ENCODE results near the gene ERVH48-1. TPM values are rescaled to one million over a fixed set of nuclear protein-coding genes. Genes with fewer than 3 reads are reported as not detected.

ERVH48-1 gene
- total RNA-seq, 3 donors from 2014 or later, result not detected

- TF ChIP-seq POLR2AphosphoS5 (IDR thresholded peaks at IDR 0.05), result no peak
- TF ChIP-seq POLR2A (IDR thresholded peaks at IDR 0.05), result no peak
- no peak for TF ChIP-seq CTCF (IDR thresholded peaks at IDR 0.05)
- H3K27ac ChIP-seq, result no peak overlapping the region
- no peaks in the 10 kb centered on the region for H3K4me1 ChIP-seq
- H3K27me3 ChIP-seq, result no peaks in the 10 kb centered on the region
- H3K9me3 ChIP-seq, result no peaks in the 10 kb centered on the region
- H3K36me3 ChIP-seq, result peaks cover 5% of the 10 kb centered on the region
- no peak for DNase-seq (ENCODE audit: low spot score in 2 of 2)
- H3K4me3 ChIP-seq, result no peak overlapping the region
- intact Hi-C loops (cut with DNase I; ENCODE audit: low total_unique reads), result no loop called here
These were observed 19.2 kb downstream of the ERVH48-1 start for GRCh38 chr21:42906233-42906632.

- H3K36me3 ChIP-seq, result peaks cover 5% of the 10 kb centered on the region
- no peak overlapping the region for H3K4me3 ChIP-seq
- H3K27ac ChIP-seq, result no peak overlapping the region
- TF ChIP-seq POLR2A (IDR thresholded peaks at IDR 0.05) (no peak), POLR2AphosphoS5 (IDR thresholded peaks at IDR 0.05) (no peak), CTCF (IDR thresholded peaks at IDR 0.05) (no peak)
- no peaks in the 10 kb centered on the region for H3K4me1 ChIP-seq
- no peaks in the 10 kb centered on the region for H3K27me3 ChIP-seq
- intact Hi-C loops (cut with DNase I; ENCODE audit: low total_unique reads), result no loop called here
- H3K9me3 ChIP-seq, result no peaks in the 10 kb centered on the region
- DNase-seq (ENCODE audit: low spot score in 2 of 2), result no peak
These were observed 20.2 kb downstream of the ERVH48-1 start for GRCh38 chr21:42905195-42905594.

- peaks cover 5% of the 10 kb centered on the region for H3K36me3 ChIP-seq
- no peak overlapping the region for H3K4me3 ChIP-seq
- no peaks in the 10 kb centered on the region for H3K4me1 ChIP-seq
- DNase-seq (ENCODE audit: low spot score in 2 of 2), result no peak
- TF ChIP-seq CTCF (IDR thresholded peaks at IDR 0.05) (no peak), POLR2AphosphoS5 (IDR thresholded peaks at IDR 0.05) (no peak), POLR2A (IDR thresholded peaks at IDR 0.05) (no peak)
- no peak overlapping the region for H3K27ac ChIP-seq
- no peaks in the 10 kb centered on the region for H3K9me3 ChIP-seq
- no peaks in the 10 kb centered on the region for H3K27me3 ChIP-seq
- intact Hi-C loops (cut with DNase I; ENCODE audit: low total_unique reads), result no loop called here
These were observed 21.6 kb downstream of the ERVH48-1 start for GRCh38 chr21:42903817-42904216.

GRCh38 chr21:42900446-42900845, 25.0 kb downstream of the ERVH48-1 start:
- H3K4me3 ChIP-seq, result no peak overlapping the region
- no peaks in the 10 kb centered on the region for H3K27me3 ChIP-seq
- DNase-seq (ENCODE audit: low spot score in 2 of 2), result no peak

More at GRCh38 chr21:42900446-42900845, 25.0 kb downstream of the ERVH48-1 start:
- Histone ChIP-seq H3K36me3 (peaks cover 5% of the 10 kb centered on the region), H3K27ac (no peak overlapping the region), H3K4me1 (no peaks in the 10 kb centered on the region), H3K9me3 (no peaks in the 10 kb centered on the region)
- intact Hi-C loops (cut with DNase I; ENCODE audit: low total_unique reads), result no loop called here
- no peak for TF ChIP-seq CTCF (IDR thresholded peaks at IDR 0.05)

All from breast epithelium (tissue), 4 donors.